MCF 10A (cell line): Measurements from ENCODE around the gene ASB7. TPM values are rescaled to one million over a fixed set of nuclear protein-coding genes. Genes with fewer than 3 reads are reported as not detected.

Experiments
- BruUV-seq: library from RNA; stranded (reverse); fragments of 400-500 nt; replicated peaks from 2 replicates; lab custom pipeline; 2021; lab: Mats Ljungman, UMichigan
- CTCF ChIA-PET: fragments of 300-600 bp; sonication (Branson Sonifier 250); formaldehyde crosslinking; extraction: SDS; loops from one replicate; lab custom pipeline; 2021; ENCODE audit warnings: antibody characterized with exemption, inconsistent platforms; lab: Yijun Ruan, JAX
- POLR2A ChIA-PET: fragments of 300-600, 350-650 bp; sonication (Branson Sonifier 250); formaldehyde crosslinking; extraction: SDS; loops from one replicate; lab custom pipeline; 2020; ENCODE audit warnings: antibody characterized with exemption, inconsistent platforms; lab: Yijun Ruan, JAX
- DNase-seq: peaks from one replicate; pipeline ENCODE4 v3.0.0-alpha.2; 2018; ENCODE audit not compliant: unreplicated experiment
- H3K27ac Mint-ChIP-seq: one replicate; pipeline ENCODE4 v1.8.0; 2022; ENCODE audit warnings: mild to moderate bottlenecking, low read depth, mixed read lengths; ENCODE audit not compliant: unreplicated experiment
- H3K27me3 Mint-ChIP-seq: one replicate; pipeline ENCODE4 v1.8.0; 2022; ENCODE audit warnings: mixed read lengths; ENCODE audit not compliant: insufficient read depth, unreplicated experiment
- H3K36me3 Mint-ChIP-seq: one replicate; pipeline ENCODE4 v1.8.0; 2022; ENCODE audit warnings: mild to moderate bottlenecking, moderate library complexity, mixed read lengths; ENCODE audit not compliant: insufficient read depth, unreplicated experiment
- H3K4me1 Mint-ChIP-seq: one replicate; pipeline ENCODE4 v1.8.0; 2022; ENCODE audit warnings: mixed read lengths; ENCODE audit not compliant: insufficient read depth, unreplicated experiment
- H3K4me3 Mint-ChIP-seq: one replicate; pipeline ENCODE4 v1.8.0; 2022; ENCODE audit warnings: mild to moderate bottlenecking, moderate library complexity, mixed read lengths; ENCODE audit not compliant: unreplicated experiment
- H3K9me3 Mint-ChIP-seq: one replicate; pipeline ENCODE4 v1.8.0; 2022; ENCODE audit warnings: mixed read lengths; ENCODE audit not compliant: unreplicated experiment
- CTCF ChIP-seq: fragments of 200-600 bp; IDR thresholded peaks from one replicate; pipeline ENCODE4 v1.8.0; 2022; ENCODE audit warnings: antibody characterized with exemption, mild to moderate bottlenecking; ENCODE audit not compliant: unreplicated experiment
- intact Hi-C: fragments of 100-400 bp; cut with micrococcal nuclease; formaldehyde crosslinking; loops from 2 replicates; pipeline ENCODE4 v1.14.1; 2022
- total RNA-seq: library from RNA; stranded (reverse); gene quantifications from 2 replicates; pipeline ENCODE4 v1.2.3, GENCODE V29; 2022

Gene ASB7
- total RNA-seq, 1 experiment from 2014 or later, result 14.3 TPM

DNA sequence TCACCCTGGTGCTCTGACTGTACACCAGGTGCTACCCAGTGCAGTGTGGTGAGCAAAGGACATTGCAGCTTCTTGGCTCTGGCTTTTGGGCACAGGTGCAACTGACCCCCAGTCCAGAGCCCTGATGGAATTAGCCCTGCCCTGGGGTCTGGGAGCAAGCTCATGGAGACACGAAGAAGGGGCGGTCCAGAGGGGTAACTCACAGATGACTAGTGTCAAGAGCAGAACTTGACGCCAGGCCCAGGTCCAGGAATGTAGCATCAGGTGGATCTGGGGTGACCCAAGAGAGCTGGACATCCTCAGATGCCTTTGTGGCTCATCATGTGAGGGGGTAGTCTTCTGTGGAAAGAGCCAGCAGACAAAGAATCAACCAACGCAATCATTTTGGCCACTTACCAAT, 88.9 kb downstream of the ASB7 start:
- Mint-ChIP-seq H3K4me3 (no peak overlapping the region), H3K4me1 (peaks cover 7% of the 10 kb centered on the region), H3K27ac (no peak overlapping the region), H3K36me3 (no peaks in the 10 kb centered on the region), H3K9me3 (no peaks in the 10 kb centered on the region), H3K27me3 (no peaks in the 10 kb centered on the region)
- CTCF ChIA-PET, result interaction anchor here (0.6 kb wide), 1 partner anchor 652 kb away, joined by 3 read pairs; no protein-coding TSS in a partner anchor
- no peak for TF ChIP-seq CTCF
- POLR2A ChIA-PET, result interaction anchor here (0.6 kb wide), 1 partner anchor 822 kb away, joined by 3 read pairs; no protein-coding TSS in a partner anchor
- DNase-seq, result no peak
- no TSS peak for BruUV-seq
- intact Hi-C loops, result no loop called here

- CTCF ChIA-PET, result interaction anchor here (0.7 kb wide), 1 partner anchor 530 kb away, joined by 3 read pairs; no protein-coding TSS in a partner anchor
- Mint-ChIP-seq H3K27ac (no peak overlapping the region), H3K36me3 (no peaks in the 10 kb centered on the region), H3K4me3 (no peak overlapping the region), H3K27me3 (no peaks in the 10 kb centered on the region), H3K9me3 (no peaks in the 10 kb centered on the region), H3K4me1 (peaks cover 7% of the 10 kb centered on the region)
- intact Hi-C loops, result no loop called here
- POLR2A ChIA-PET, result interaction anchor here (0.6 kb wide), 1 partner anchor 823 kb away, joined by 3 read pairs; no protein-coding TSS in a partner anchor
- no peak for TF ChIP-seq CTCF
- no TSS peak for BruUV-seq
- no peak for DNase-seq
These were observed 89.9 kb downstream of the ASB7 start for GRCh38 chr15:100692246-100692645.

GRCh38 chr15:100692671-100693070, 90.3 kb downstream of the ASB7 start:
- ChIA-PET CTCF (interaction anchor here (0.7 kb wide), 1 partner anchor 529 kb away, joined by 3 read pairs; no protein-coding TSS in a partner anchor), POLR2A (no interaction called here)
- Mint-ChIP-seq H3K36me3 (no peaks in the 10 kb centered on the region), H3K27me3 (no peaks in the 10 kb centered on the region), H3K4me1 (peaks cover 4% of the 10 kb centered on the region), H3K9me3 (no peaks in the 10 kb centered on the region), H3K27ac (no peak overlapping the region), H3K4me3 (no peak overlapping the region)
- no TSS peak for BruUV-seq
- no peak for TF ChIP-seq CTCF
- no peak for DNase-seq
- intact Hi-C loops, result no loop called here

GRCh38 chr15:100693451-100693850, 91.1 kb downstream of the ASB7 start:
- no peak for DNase-seq
- Mint-ChIP-seq H3K9me3 (no peaks in the 10 kb centered on the region), H3K4me3 (no peak overlapping the region), H3K27ac (no peak overlapping the region), H3K36me3 (no peaks in the 10 kb centered on the region), H3K4me1 (no peaks in the 10 kb centered on the region), H3K27me3 (no peaks in the 10 kb centered on the region)
- ChIA-PET CTCF (no interaction called here), POLR2A (no interaction called here)
- no TSS peak for BruUV-seq
- intact Hi-C loops, result no loop called here
- TF ChIP-seq CTCF, result no peak
